GM23338 (cell line): ENCODE results near the gene NPNT.

Source experiments
- EZH2 ChIP-seq: fragments of 200-600 bp; sonication (generic); IDR thresholded peaks from one replicate; pipeline ENCODE4 v1.8.0; 2017; ENCODE audit warnings: antibody characterized with exemption, mild to moderate bottlenecking, low read depth; ENCODE audit not compliant: unreplicated experiment
- EZH2phosphoT487 ChIP-seq: fragments of 200-600 bp; sonication (generic); IDR thresholded peaks from one replicate; pipeline ENCODE4 v1.8.1; 2018; ENCODE audit warnings: antibody characterized with exemption; ENCODE audit not compliant: unreplicated experiment
- POLR2AphosphoS5 ChIP-seq: IDR thresholded peaks from 2 replicates; pipeline ENCODE4 v1.6.1; 2016; ENCODE audit warnings: antibody characterized with exemption, low read depth
- TF ChIP-seq, protein P1 (sequence below), 2 experiments: fragments of 200-600 bp in 1 of 2; sonication (generic) in 1 of 2; conservative IDR thresholded peaks; 2 replicates each; pipeline versions ENCODE4 v1.5.1 to v1.6.1; 2016 to 2017; ENCODE audit warnings: antibody characterized with exemption in 2 of 2, low read depth in 2 of 2, mild to moderate bottlenecking in 2 of 2, moderate library complexity in 1 of 2

- TF ChIP-seq, protein P1, sequence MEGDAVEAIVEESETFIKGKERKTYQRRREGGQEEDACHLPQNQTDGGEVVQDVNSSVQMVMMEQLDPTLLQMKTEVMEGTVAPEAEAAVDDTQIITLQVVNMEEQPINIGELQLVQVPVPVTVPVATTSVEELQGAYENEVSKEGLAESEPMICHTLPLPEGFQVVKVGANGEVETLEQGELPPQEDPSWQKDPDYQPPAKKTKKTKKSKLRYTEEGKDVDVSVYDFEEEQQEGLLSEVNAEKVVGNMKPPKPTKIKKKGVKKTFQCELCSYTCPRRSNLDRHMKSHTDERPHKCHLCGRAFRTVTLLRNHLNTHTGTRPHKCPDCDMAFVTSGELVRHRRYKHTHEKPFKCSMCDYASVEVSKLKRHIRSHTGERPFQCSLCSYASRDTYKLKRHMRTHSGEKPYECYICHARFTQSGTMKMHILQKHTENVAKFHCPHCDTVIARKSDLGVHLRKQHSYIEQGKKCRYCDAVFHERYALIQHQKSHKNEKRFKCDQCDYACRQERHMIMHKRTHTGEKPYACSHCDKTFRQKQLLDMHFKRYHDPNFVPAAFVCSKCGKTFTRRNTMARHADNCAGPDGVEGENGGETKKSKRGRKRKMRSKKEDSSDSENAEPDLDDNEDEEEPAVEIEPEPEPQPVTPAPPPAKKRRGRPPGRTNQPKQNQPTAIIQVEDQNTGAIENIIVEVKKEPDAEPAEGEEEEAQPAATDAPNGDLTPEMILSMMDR (conservative IDR thresholded peaks at IDR 0.05; ENCODE audit: low read depth in 2 of 2) = no peak
- TF ChIP-seq POLR2AphosphoS5 = no peak
- no peak for TF ChIP-seq EZH2
- TF ChIP-seq EZH2phosphoT487 = no peak
Observed at GRCh38 chr4:105989485-105990242, 94.4 kb downstream of the NPNT start.
